Mucosa of descending colon (tissue), 3 donors: ENCODE measurements around the gene AMZ1. TPM values are rescaled to one million over a fixed set of nuclear protein-coding genes. Genes with fewer than 3 reads are reported as not detected.

Source experiments
- ATAC-seq: fragments of 200-7000 bp; cut with Tn5 transposase; one replicate; pipeline ENCODE4 v1.9.1; 2020; ENCODE audit warnings: mild to moderate bottlenecking, moderate library complexity
- DNase-seq, 3 donors: peaks; one replicate each; pipeline ENCODE4 v3.0.0-alpha.2; 2020
- H3K36me3 ChIP-seq: fragments of 200-600 bp; one replicate; pipeline ENCODE4 v1.8.0; 2021; ENCODE audit warnings: low read depth, mild to moderate bottlenecking
- H3K4me1 ChIP-seq: fragments of 200-600 bp; one replicate; pipeline ENCODE4 v1.8.0; 2021; ENCODE audit warnings: low read depth, mild to moderate bottlenecking
- H3K4me3 ChIP-seq: fragments of 200-600 bp; one replicate; pipeline ENCODE4 v1.8.0; 2021; ENCODE audit warnings: mild to moderate bottlenecking
- H3K9me3 ChIP-seq: fragments of 200-600 bp; one replicate; pipeline ENCODE4 v1.8.0; 2021; ENCODE audit warnings: mild to moderate bottlenecking
- intact Hi-C, 2 donors: fragments of 100-400 bp; cut with DNase I in 1 of 2; cut with micrococcal nuclease in 1 of 2; formaldehyde crosslinking; loops; one replicate each; pipeline versions ENCODE4 v1.11.0 to v1.11.1; 2022; cut with DNase I, micrococcal nuclease
- total RNA-seq, 3 donors: library from RNA; stranded (reverse); fragmentation: NEBNext Ultra II Directional in 2 of 3; extraction: Animal tissue kit (Norgen Biotek cat#: 25700) in 2 of 3; gene quantifications; one replicate each; pipeline versions ENCODE4 v1.2.1 to v1.2.4, GENCODE V29; 2021 to 2023
- TF ChIP-seq, protein P1 (sequence below): fragments of 200-600 bp; IDR thresholded peaks from one replicate; pipeline ENCODE4 v1.8.0; 2022; ENCODE audit warnings: antibody characterized with exemption, mild to moderate bottlenecking
- donor health status: DM: no; HTN: no; CAD: no; lungs with moderate emphysema.
- donor health status: DM: no; HTN: no; CAD: no.
- donor health status: DM: no; HTN: yes; CAD: no.

The AMZ1 gene
- total RNA-seq, 3 donors from 2014 or later: 0.61 to 1.3 TPM; not detected in 1

DNA sequence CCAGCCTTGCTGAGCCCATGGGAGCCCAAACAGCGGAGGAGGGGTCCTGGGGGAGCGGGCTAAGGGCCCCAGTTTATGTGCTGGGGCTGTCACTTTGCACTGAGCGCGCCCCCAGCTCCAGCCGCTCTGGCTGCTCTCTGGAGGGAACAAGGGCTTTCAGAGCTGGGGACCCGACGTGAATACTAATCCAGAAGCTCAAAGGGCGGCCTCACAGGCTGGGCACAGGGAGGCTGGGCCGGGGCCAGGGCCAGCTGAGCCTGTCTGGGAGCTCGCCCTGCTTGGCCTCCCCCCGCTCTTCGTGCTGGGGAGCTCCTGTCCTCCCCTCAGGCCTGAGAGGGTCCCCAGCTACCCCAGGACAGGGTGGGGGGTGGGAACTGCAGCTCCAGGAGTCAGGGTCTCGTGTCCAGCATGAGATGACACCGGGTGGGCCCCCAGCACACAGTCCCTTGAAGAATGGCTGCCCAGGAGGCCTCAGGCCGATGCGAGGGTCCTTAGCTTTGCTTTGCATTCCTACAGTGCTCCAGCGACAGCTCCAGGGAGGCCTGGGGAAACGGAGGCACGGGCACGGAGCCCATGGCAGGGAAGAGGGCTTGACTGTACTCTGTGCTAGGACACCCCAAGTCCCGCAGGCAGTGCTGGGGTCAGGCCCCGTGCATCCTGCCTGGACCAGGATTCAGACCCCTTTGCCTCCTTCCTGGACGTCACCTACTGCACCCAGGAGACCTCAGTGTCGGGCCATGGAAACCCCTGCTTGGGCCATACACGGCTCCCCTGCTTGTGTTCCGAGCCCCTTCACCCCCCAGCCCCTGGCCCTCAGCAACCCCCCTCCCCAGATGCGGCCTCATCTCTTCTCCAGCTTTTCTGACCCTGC, 5.8 kb upstream of the AMZ1 start:
- DNase-seq (no peak), ATAC-seq (no peak)
- Histone ChIP-seq H3K36me3 (no peaks in the 10 kb centered on the region), H3K4me3 (no peak overlapping the region), H3K4me1 (no peaks in the 10 kb centered on the region), H3K9me3 (no peaks in the 10 kb centered on the region)
- intact Hi-C loops: loop anchor here (10.0 kb wide), 2 partner anchors 207 to 237 kb away; partner anchors contain the start of gene GRIFIN (in 1 of the 2)
- TF ChIP-seq, protein P1, sequence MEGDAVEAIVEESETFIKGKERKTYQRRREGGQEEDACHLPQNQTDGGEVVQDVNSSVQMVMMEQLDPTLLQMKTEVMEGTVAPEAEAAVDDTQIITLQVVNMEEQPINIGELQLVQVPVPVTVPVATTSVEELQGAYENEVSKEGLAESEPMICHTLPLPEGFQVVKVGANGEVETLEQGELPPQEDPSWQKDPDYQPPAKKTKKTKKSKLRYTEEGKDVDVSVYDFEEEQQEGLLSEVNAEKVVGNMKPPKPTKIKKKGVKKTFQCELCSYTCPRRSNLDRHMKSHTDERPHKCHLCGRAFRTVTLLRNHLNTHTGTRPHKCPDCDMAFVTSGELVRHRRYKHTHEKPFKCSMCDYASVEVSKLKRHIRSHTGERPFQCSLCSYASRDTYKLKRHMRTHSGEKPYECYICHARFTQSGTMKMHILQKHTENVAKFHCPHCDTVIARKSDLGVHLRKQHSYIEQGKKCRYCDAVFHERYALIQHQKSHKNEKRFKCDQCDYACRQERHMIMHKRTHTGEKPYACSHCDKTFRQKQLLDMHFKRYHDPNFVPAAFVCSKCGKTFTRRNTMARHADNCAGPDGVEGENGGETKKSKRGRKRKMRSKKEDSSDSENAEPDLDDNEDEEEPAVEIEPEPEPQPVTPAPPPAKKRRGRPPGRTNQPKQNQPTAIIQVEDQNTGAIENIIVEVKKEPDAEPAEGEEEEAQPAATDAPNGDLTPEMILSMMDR: no peak

DNA sequence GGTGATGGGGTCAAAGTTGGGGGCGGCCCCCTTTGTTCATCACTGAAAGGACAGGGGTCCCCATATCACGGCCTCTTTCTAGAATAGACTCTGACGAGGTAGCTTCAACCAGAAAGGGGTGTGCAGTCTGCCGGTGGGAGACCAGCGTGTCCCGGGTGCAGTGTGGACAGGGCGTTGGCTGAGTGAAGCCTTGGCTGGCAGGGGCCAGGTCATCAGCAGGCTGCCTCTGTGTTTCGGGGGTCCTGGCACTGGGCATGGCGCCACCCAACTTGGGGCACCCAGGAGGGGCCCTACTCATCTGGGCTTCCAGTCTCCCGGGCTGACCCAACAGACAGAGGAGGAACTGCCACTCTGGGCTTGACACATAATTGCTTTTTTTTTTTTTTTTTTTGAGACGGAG, 3.5 kb upstream of the AMZ1 start:
- Histone ChIP-seq H3K36me3 (no peaks in the 10 kb centered on the region), H3K4me1 (peaks cover 3% of the 10 kb centered on the region), H3K9me3 (no peaks in the 10 kb centered on the region), H3K4me3 (no peak overlapping the region)
- ATAC-seq: no peak
- intact Hi-C loops: loop anchor here (10.0 kb wide), 2 partner anchors 210 to 240 kb away; partner anchors contain the start of gene GRIFIN (in 1 of the 2)
- no peak for DNase-seq
- TF ChIP-seq, protein P1: no peak

DNA sequence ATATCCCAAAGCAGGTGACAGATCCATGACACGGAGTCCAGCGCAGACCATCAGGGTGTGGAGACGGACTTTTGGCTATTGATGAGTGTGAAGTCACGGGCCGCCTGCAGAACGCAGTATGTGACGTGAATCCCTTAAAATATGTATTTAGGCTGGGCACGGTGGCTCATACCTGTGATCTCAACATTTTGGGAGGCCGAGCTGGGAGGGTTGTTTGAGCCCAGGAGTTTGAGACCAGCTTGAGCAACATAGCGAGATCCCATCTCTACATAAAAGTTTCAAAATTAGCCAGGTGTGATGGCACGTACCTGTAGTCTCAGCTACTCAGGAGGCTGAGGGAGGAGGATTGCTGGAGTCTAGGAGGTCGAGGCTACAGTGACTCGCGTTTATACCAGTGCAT, 1.9 kb upstream of the AMZ1 start:
- no peaks in the 10 kb centered on the region for H3K9me3 ChIP-seq
- intact Hi-C loops: loop anchor here (10.0 kb wide), 2 partner anchors 211 to 241 kb away; partner anchors contain the start of gene GRIFIN (in 1 of the 2)

DNA sequence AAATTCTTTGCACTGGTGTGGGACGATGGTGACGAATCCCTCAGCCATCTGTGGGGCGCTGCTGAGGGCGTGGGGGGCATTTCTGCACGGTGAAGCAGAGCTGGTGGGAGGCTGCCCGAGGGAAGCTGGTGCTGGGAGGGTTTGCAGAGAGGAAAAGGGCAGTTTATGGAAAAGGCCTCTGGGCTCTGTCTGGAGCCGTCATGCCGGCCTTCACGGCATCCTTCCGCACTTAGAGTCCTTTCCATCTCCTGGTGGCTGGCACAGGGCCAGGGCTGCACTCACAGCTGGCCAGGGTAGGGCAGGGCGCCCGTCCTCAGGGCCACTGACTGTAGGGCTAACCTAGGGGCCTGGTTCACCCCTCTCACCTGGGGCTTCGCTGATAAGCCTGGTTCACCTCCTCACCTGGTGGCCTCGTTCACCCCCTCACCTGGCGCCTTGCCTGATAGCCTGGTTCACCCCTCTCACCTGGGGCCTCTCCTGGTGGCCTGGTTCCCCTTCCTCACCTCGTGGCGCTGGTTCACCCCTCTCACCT, 598 bp upstream of the AMZ1 start:
- Histone ChIP-seq H3K4me1 (peaks cover 5% of the 10 kb centered on the region), H3K9me3 (no peaks in the 10 kb centered on the region), H3K4me3 (no peak overlapping the region), H3K36me3 (no peaks in the 10 kb centered on the region)
- TF ChIP-seq, protein P1: no peak
- no peak for DNase-seq
- ATAC-seq: peak; percentile 47
- intact Hi-C loops: loop anchor here (10.0 kb wide), 2 partner anchors 213 to 243 kb away; partner anchors contain the start of gene GRIFIN (in 1 of the 2)

More for the DNA sequence above, 1.9 kb upstream of the AMZ1 start:
- Histone ChIP-seq H3K4me3 (no peak overlapping the region), H3K4me1 (peaks cover 3% of the 10 kb centered on the region), H3K36me3 (no peaks in the 10 kb centered on the region)
- TF ChIP-seq, protein P1: no peak
- ATAC-seq: no peak
- no peak for DNase-seq

DNA sequence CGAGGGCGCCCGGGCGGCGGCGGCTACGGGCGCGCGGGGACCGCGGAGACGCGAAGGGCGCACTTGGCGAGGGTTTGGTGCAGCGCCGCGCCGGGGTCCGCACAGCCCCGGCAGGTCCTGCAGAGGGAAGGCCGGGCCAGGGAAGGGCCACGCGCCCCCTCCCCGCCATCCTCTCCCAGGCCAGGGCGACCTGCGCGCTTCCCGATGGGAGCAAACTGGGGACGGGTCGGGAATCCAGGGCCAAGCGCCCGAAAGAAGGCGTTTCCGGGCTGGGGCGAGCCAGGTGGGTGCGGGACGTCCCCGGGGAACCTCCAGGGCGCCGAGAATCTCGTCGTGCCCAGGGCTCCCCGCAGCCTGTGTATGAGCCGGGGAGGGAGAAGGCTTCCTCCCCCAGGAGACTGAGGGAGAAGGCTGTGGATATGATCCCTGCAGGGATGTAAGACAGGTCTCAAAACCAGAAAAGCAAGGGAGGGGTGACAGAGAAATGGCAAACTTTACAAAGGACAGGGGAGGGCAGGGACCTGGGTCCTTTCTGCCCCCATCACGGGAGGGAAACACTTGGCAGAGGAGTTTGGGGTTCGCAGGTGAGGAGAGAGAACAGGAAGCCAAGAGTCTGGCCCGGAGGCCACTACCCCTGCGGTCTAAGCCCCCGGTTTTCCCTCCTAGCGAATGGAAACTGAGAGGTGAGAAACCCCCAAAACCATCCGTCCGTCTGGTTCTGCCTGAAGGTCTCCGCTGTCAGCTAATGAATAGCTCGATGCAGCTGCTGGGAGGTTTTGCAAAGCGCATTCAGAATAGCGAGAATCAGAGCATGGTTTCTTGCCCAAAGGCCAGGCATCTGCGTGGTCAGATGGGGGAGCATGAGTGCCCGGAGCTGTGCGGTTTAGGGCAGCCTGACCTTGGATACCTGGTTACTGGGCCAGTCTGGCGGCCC, 674 bp downstream of the AMZ1 start:
- DNase-seq (no peak), ATAC-seq (no peak)
- no peak overlapping the region for H3K4me3 ChIP-seq
- no peaks in the 10 kb centered on the region for H3K36me3 ChIP-seq
- intact Hi-C loops: loop anchor here (10.0 kb wide), 2 partner anchors 214 to 244 kb away; partner anchors contain the start of gene GRIFIN (in 1 of the 2)
- H3K4me1 ChIP-seq: peaks cover 11% of the 10 kb centered on the region
- H3K9me3 ChIP-seq: no peaks in the 10 kb centered on the region
- TF ChIP-seq, protein P1: no peak
